RPMI8226 (cell line): ENCODE results near the gene USP22.

Experiments used
- DNase-seq: peaks from one replicate; pipeline ENCODE4 v3.0.0-alpha.2; 2015

The USP22 gene

GRCh38 chr17:21044971-21045370, 2.2 kb upstream of the USP22 start:
- no peak for DNase-seq

DNA sequence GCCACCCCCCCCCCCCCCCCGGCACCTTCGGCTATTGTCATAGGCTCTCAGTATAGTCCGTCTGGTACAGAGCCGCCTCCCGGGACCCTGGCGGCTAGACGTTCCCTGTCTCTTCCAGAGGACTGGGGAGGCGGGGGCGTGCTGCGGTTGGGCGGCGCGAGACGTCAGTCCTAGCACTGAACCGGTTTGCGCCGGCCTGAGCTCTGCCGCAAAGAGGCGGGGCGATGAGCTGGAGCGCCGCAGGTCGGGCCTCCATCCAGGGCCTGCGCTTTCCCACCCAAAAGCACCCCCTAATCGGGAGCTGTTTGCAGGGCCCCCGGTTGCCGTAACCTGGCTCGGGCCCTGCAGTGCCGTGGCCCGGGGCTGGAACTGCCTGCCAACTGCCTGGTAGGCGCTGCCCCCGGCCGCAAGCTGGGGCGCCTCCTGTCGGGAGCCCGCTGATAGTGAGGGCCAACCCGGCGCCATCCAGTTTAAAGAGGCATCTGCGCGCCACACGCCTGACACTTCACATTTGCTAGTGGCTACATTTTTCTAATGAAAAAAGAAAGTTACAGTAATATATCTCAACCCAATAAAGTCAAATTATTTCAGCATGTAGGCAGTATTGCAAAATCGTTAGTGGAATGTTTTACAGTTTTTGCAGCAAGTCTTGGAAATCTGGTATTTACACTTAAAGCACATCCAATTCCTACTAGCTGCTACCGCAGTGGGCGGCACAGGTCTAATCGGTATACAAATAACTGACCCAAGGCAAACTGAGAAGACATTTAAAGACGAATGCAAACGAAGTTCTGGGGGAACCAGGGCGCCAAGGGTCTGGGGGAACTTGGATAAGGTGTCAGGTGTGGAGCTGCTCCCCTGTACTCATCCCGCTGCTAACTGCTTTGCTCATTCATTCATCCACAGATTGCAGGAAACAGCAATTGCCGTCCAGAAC, 753 bp upstream of the USP22 start:
- DNase-seq, result peak; percentile 96

DNA sequence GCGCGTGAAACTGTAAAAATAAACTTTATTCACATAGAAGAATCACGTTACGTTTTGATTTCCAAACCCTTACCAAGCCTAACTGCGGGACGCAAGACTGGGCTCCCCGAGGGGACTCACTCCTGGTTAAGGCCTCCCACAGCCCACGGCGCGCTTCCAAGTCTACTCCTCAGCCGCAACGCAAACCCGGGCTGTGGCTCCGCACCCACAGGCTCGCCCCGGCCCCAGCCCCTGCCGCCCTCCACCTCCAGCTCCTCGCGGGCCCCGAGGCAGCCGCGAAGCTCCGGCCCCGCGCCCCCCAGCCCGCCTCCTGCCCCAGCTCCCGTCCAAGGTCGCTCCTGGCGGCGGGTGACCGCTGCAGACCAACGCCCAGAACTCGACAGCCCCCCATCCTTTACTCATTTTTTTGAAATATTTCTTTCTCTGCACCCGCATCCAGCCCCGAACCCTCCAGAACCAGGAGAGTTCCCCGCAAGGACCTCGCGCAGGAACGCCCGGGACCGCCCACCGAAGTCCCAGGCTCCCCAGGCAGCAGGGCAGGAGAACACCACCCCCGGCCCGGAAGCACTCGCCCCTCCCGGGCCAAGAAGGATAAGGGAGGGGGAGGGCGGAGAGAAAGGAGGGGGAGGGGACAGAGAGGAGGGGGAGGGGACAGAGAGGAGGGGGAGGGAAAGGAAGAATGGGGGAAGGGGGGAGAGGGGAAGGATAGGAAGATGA, 912 bp downstream of the USP22 start:
- peak; percentile 83 for DNase-seq

DNA sequence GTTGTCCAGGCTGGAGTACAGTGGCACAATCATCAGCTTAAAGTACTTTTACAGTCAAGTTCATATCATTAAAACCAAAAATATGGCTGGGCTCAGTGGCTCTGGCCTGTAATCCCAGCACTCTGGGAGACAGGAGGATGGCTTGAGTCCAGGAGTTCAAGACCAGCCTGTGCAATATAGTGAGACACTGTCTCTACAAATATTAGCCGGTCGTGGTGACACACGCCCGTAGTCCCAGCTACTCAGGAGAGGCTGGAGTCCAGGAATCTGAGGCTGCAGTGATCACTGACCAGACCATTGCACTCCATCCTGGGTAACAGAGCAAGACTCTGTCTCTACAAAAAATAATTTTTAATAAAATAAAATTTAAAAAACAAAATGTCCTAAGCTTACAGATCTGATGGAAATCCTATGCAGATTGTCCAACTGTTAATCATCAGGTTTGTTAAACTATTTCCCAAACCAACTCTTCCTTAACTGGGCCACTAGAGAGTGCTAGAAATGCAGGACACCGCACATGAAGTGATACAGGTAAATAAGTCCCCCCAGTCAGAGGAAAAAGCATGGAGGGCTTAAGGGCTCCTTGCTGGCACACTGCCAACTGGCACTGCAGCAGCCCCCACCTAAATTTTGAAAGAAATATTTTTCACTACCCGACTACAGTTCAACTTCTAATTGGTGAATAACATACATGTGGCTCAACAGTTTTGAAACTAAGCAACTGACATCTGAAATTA, 2.8 kb downstream of the USP22 start:
- DNase-seq, result peak; percentile 64

GRCh38 chr17:21037117-21037803, 5.6 kb downstream of the USP22 start:
- DNase-seq, result no peak

DNA sequence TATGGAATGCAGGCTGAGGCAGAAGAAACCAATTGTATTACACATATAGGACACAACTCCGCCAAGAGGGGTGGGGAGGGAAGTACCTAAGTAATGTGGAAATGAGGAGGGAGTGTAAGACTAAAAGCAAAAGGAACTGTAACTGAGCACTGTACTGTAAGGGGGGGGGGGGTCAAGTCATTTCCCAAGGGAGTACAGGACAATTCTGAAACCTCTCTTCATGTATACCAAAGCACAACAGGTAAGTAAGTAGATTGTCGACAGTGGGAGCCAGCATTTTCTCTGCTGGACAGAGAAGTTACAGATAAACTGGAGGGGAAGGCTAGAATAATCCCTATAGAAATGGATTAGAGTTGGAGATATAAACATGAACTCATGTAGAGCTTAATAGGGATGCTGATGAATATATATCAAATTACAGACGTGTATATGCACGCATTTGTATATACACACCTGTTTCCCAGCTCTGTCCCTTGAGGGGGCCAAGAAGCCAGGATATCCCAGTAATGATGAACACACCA, 6.4 kb downstream of the USP22 start:
- no peak for DNase-seq

- no peak for DNase-seq
Measured at GRCh38 chr17:21035406-21035805, 7.4 kb downstream of the USP22 start.

- peak; percentile 56 for DNase-seq
Measured at GRCh38 chr17:21034340-21035235, 8.2 kb downstream of the USP22 start.

- no peak for DNase-seq
Measured at GRCh38 chr17:21033350-21033749, 9.5 kb downstream of the USP22 start.

GRCh38 chr17:21031756-21032396, 10.9 kb downstream of the USP22 start:
- DNase-seq, result no peak

- no peak for DNase-seq
Measured at GRCh38 chr17:21030375-21030774, 12.4 kb downstream of the USP22 start.

- DNase-seq, result no peak
Measured at GRCh38 chr17:21029515-21029914, 13.3 kb downstream of the USP22 start.

- no peak for DNase-seq
Measured at GRCh38 chr17:21029036-21029435, 13.8 kb downstream of the USP22 start.

- no peak for DNase-seq
Measured at GRCh38 chr17:21028192-21028591, 14.6 kb downstream of the USP22 start.

GRCh38 chr17:21027031-21027430, 15.8 kb downstream of the USP22 start:
- DNase-seq, result no peak

DNA sequence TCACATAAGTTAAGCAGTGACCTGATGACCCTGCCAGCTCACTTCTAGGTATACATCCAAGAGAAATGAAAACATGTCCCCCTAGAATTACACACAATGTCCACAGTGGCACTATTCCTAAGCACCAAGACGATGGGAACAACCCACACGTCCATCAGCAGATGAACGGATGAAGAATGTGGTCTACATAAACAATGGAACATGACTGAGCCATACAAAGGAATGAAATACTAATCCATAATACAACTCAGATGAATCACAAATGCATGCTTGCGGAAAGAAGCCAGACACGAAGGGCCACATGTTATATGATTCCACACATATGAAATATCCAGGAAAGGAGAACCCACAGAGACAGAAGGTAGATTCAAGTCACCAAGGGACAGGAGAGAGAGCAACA, 17.4 kb downstream of the USP22 start:
- no peak for DNase-seq

DNA sequence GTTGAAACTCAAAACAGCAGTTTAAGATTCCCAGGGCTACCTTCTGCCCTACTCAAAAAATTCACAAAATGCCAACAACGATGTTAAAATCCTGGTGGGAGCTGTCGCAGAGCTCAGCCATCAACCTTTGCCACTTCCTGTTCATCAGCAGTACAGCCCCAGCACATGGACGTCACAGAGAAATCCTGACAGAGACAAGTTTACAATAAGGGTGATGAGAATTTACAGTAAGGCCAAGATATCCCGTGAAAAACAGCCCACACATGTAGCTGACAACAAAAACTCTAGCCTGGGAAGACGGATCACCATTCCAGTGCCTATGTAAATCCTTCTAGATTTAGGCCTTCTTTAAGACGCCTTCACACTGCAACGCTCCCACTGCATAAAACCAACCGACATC, 18.8 kb downstream of the USP22 start:
- no peak for DNase-seq

DNA sequence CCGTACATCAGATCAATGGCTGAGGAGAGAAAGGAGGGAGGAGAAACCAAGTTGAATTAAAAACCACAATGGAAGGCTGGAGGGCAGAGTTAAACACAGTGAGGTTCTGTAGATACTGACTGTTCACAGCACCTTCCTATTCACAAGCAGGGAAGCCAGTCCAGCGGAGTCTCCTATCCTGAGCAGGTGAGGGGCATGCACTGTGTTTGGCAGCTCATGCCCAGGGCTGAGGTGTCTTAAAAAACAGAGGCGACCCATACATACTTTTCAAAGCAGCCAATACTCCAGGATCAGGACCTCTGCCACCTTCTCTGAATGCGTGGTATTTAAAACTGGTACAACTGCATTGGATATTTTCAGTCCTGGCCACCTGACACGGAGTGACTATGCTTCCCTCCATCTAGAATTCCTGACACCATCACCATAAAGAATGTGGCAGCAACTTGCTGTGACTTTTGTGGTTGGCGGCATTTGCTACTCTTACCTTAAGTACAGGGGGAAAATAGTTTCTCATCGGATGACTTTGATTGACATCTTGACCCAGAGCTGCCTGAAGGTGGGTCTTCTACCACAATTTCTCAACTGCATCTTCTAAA, 21.5 kb downstream of the USP22 start:
- no peak for DNase-seq

- DNase-seq, result no peak
Measured at GRCh38 chr17:21020622-21021021, 22.2 kb downstream of the USP22 start.

DNA sequence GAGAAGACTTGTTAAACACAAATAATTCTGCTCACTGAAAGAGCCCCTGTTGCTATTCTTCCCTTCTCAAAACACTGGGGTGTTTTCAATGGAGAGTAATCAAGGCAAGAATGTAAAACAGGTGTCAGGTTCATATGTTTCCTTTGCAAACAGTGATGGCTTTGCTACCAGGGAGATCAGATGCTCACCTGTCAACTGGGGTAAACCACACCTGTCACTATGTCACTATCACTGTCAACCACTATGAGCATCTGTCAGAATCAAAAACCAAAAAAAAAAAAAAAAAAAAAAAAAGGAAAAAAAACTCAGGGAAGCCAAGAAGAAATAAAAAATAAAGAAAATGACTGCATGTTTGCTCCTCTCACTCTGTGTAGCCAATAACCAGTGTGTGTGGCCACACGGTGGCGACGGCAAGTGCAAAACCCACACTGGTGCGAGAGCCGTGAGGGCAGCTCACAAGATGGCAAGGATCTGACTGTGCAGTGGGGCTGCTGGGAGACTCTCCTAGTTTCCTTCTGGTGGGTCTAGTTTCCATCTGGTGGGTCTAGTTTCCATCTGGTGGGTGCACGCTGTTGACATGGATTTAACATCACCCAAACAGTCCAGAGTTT, 22.7 kb downstream of the USP22 start:
- no peak for DNase-seq
